Activated CD8-positive, alpha-beta memory T cell treated with anti-CD3 and anti-CD28 coated beads for 24 hours (primary cell): Measurements from ENCODE around the gene STK24.

Source experiments
- DNase-seq: peaks from one replicate; pipeline ENCODE4 v3.0.0-alpha.2; 2020

STK24 gene

GRCh38 chr13:98508280-98508679 is 68.6 kb downstream of the STK24 start:
- no peak for DNase-seq

- DNase-seq = peak; percentile 48
These were observed 69.6 kb downstream of the STK24 start for GRCh38 chr13:98507282-98507797.

GRCh38 chr13:98506728-98507230 is 70.1 kb downstream of the STK24 start:
- DNase-seq = peak; percentile 48

GRCh38 chr13:98506322-98506721 is 70.6 kb downstream of the STK24 start:
- DNase-seq = peak; percentile 48

- DNase-seq = no peak
These were observed 71.7 kb downstream of the STK24 start for GRCh38 chr13:98505217-98505616.

- peak; percentile 61 for DNase-seq
These were observed 72.4 kb downstream of the STK24 start for GRCh38 chr13:98504371-98504963.

- no peak for DNase-seq
These were observed 72.9 kb downstream of the STK24 start for GRCh38 chr13:98504029-98504351.

GRCh38 chr13:98503175-98504028 is 73.5 kb downstream of the STK24 start:
- no peak for DNase-seq

GRCh38 chr13:98500963-98501421 is 75.9 kb downstream of the STK24 start:
- DNase-seq = no peak

- DNase-seq = no peak
These were observed 79.9 kb downstream of the STK24 start for GRCh38 chr13:98496966-98497365.

GRCh38 chr13:98496479-98496791 is 80.5 kb downstream of the STK24 start:
- no peak for DNase-seq

GRCh38 chr13:98495627-98496478 is 81.1 kb downstream of the STK24 start:
- no peak for DNase-seq

GRCh38 chr13:98494769-98495168 is 82.1 kb downstream of the STK24 start:
- DNase-seq = no peak

GRCh38 chr13:98493042-98493712 is 83.7 kb downstream of the STK24 start:
- DNase-seq = no peak

- DNase-seq = no peak
These were observed 84.4 kb downstream of the STK24 start for GRCh38 chr13:98492335-98493041.

- DNase-seq = no peak
These were observed 86.0 kb downstream of the STK24 start for GRCh38 chr13:98490866-98491265.

- DNase-seq = no peak
These were observed 86.6 kb downstream of the STK24 start for GRCh38 chr13:98490195-98490836.

GRCh38 chr13:98489446-98490194 is 87.3 kb downstream of the STK24 start:
- DNase-seq = no peak

- peak; percentile 30 for DNase-seq
These were observed 88.2 kb downstream of the STK24 start for GRCh38 chr13:98488736-98489135.

GRCh38 chr13:98487522-98487921 is 89.4 kb downstream of the STK24 start:
- peak; percentile 19 for DNase-seq

- no peak for DNase-seq
These were observed 89.9 kb downstream of the STK24 start for GRCh38 chr13:98487016-98487415.
